Mesothelial cell of epicardium (in vitro differentiated cells): ENCODE results near the gene ADA. TPM values are rescaled to one million over a fixed set of nuclear protein-coding genes. Genes with fewer than 3 reads are reported as not detected.

ENCODE experiments used
- DNase-seq, 2 experiments: peaks; one replicate each; pipeline ENCODE4 v3.0.0; 2021; ENCODE audit warnings: low spot score in 2 of 2; ENCODE audit not compliant: unreplicated experiment in 2 of 2
- H3K27ac Mint-ChIP-seq: 2 replicates; pipeline ENCODE4 v1.8.0; 2021; ENCODE audit warnings: mixed read lengths
- H3K27me3 Mint-ChIP-seq: 2 replicates; pipeline ENCODE4 v1.8.0; 2021; ENCODE audit warnings: low read depth, mixed read lengths
- H3K36me3 Mint-ChIP-seq: 2 replicates; pipeline ENCODE4 v1.8.0; 2021; ENCODE audit warnings: mixed read lengths
- H3K4me1 Mint-ChIP-seq: 2 replicates; pipeline ENCODE4 v1.8.0; 2021; ENCODE audit warnings: mixed read lengths
- H3K4me3 Mint-ChIP-seq: 2 replicates; pipeline ENCODE4 v1.8.0; 2021; ENCODE audit warnings: mild to moderate bottlenecking, moderate library complexity, mixed read lengths
- H3K9me3 Mint-ChIP-seq: 2 replicates; pipeline ENCODE4 v1.8.0; 2021; ENCODE audit warnings: mixed read lengths
- total RNA-seq: library from RNA; stranded (reverse); gene quantifications from 3 replicates; pipeline ENCODE4 v1.2.1, GENCODE V29; 2021
- TF ChIP-seq, protein P1 (sequence below): fragments of 200-600 bp; sonication (generic); IDR thresholded peaks from one replicate; pipeline ENCODE4 v1.5.0; 2021; ENCODE audit warnings: antibody characterized with exemption; ENCODE audit not compliant: unreplicated experiment

Gene ADA
- total RNA-seq, 1 donor from 2014 or later: 21.7 TPM

DNA sequence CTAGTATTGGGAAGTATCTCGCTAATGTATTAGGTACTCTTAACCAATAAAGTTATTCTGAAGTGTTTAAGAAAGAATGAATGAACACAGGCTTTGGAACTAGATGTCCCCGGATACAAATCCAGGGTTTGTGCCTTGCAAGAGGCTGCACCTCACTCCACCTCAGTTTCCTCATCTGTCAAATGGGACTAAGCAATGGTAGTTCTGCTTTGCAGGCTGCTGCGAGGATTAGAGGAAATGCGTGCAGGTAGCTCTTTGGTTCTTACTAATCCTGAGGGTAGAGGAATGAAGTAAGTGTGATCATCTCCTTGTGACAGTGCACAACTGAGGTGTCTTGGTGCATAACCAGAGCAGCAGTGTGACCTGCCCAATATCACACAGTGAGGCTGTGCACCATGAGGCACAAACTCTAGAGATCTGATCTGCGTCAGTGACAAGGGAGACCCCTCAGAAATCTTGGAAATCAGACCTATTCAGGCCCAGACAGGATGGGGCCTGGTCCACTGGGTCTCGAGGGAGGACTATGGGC lies 26.7 kb downstream of the ADA start:
- Mint-ChIP-seq H3K9me3 (no peaks in the 10 kb centered on the region), H3K4me1 (no peaks in the 10 kb centered on the region), H3K36me3 (peaks cover 48% of the 10 kb centered on the region), H3K27me3 (no peaks in the 10 kb centered on the region), H3K27ac (no peak overlapping the region), H3K4me3 (no peak overlapping the region)
- DNase-seq: no peak
- TF ChIP-seq, protein P1, sequence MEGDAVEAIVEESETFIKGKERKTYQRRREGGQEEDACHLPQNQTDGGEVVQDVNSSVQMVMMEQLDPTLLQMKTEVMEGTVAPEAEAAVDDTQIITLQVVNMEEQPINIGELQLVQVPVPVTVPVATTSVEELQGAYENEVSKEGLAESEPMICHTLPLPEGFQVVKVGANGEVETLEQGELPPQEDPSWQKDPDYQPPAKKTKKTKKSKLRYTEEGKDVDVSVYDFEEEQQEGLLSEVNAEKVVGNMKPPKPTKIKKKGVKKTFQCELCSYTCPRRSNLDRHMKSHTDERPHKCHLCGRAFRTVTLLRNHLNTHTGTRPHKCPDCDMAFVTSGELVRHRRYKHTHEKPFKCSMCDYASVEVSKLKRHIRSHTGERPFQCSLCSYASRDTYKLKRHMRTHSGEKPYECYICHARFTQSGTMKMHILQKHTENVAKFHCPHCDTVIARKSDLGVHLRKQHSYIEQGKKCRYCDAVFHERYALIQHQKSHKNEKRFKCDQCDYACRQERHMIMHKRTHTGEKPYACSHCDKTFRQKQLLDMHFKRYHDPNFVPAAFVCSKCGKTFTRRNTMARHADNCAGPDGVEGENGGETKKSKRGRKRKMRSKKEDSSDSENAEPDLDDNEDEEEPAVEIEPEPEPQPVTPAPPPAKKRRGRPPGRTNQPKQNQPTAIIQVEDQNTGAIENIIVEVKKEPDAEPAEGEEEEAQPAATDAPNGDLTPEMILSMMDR: no peak

DNA sequence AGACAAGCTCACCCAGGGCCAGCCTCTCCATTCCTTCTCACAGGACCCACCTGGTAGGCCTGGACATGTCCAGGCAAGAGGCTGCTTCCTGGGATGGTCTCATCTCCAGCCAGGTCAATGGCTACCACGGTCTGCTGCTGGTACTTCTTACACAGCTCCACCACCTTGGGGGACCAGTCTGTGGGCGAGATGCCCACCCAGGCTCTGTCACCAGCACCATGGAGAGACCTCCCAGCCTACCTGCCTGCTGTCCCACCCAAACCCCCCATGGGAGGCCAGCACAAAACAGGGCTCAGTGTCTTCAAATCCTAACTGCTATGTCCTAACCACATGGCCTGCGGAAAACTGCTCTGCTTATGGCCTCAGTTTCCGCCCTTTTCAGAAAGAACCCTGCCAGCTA lies 27.3 kb downstream of the ADA start:
- Mint-ChIP-seq H3K4me1 (no peaks in the 10 kb centered on the region), H3K36me3 (peaks cover 54% of the 10 kb centered on the region), H3K4me3 (no peak overlapping the region), H3K27me3 (no peaks in the 10 kb centered on the region), H3K9me3 (no peaks in the 10 kb centered on the region), H3K27ac (no peak overlapping the region)
- TF ChIP-seq, protein P1: no peak
- no peak for DNase-seq

DNA sequence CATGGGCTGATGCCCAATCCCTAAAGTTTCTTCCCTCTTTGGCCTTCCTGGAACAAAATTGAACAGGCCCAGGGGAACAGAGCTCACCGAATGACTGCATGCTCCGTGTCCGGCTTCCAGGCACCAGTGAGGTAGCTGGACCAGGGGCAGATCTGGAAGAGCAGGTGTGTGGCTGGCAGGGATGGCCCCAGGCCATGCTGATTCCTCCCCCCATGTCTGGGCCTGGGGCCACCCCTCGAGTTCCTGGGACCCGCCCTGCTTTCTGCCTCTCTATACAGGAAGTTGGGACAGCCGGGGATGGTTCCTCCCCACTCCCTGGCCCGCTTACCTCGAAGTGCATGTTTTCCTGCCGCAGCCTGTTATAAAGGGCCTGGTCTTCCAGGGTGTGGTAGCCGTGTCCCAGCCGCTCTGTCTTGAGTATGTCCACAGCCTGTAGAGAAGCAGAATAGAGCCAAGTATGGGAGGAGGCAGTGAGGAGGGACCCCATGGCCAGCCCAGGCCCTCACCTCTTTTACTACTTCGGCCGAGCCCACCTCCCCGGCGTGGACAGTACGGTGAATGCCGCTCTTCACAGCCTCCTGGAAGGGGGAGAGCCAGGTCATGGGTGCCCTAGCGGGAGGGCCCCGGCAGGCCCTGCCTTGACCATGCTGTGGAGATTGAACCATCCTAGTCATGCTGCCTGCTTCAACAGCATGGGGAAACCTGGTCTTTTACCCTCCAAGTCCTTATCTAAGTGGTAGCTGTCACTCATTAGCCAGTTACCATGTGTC lies 28.8 kb downstream of the ADA start:
- Mint-ChIP-seq H3K27ac (no peak overlapping the region), H3K4me3 (no peak overlapping the region), H3K4me1 (no peaks in the 10 kb centered on the region), H3K27me3 (no peaks in the 10 kb centered on the region), H3K36me3 (peaks cover 62% of the 10 kb centered on the region), H3K9me3 (no peaks in the 10 kb centered on the region)
- TF ChIP-seq, protein P1: no peak
- DNase-seq: no peak

DNA sequence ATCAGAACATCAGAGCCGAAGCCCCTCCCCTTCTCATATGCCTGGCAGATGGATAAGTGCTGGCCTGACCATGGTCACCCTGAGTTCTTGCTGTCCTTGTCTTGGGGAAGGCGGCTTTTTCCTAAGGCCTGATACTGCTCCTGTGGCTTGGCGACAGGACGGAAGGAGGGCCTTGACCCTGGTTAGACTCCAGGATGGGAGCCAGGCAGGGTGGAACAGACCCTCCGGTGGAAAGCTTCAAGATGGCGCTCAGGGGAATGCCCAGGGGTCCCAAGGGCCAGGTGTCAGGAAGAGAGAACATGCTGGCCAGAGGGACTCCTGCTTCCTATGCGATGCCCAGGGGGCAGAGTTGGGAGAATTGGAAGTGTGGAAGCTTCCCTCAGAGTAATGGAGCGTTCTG lies 29.6 kb downstream of the ADA start:
- no peaks in the 10 kb centered on the region for H3K4me1 Mint-ChIP-seq
- no peak for DNase-seq
- H3K36me3 Mint-ChIP-seq: peaks cover 62% of the 10 kb centered on the region
- TF ChIP-seq, protein P1: no peak
- H3K9me3 Mint-ChIP-seq: no peaks in the 10 kb centered on the region
- no peaks in the 10 kb centered on the region for H3K27me3 Mint-ChIP-seq
- H3K27ac Mint-ChIP-seq: no peak overlapping the region
- H3K4me3 Mint-ChIP-seq: no peak overlapping the region

DNA sequence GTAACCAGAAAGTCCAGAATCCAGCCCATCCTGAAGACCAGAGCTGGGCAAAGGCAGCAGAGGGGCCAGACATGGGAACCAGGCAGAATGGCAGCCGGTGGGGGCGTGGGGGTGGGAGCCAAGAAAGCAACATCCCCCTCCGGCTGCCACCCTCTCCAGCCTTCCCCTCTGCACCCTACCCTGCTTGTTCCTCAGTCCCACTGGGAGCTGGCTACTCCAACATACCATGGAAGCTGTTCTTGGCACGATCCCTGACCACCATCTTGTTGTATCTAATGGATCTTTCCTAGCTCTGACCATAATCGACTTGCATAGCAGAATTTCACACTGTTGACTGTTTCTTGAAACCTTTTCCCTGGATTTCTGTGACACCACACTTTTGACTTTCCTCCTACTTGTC lies 30.2 kb downstream of the ADA start:
- H3K27me3 Mint-ChIP-seq: no peaks in the 10 kb centered on the region
- no peak overlapping the region for H3K27ac Mint-ChIP-seq
- no peaks in the 10 kb centered on the region for H3K4me1 Mint-ChIP-seq
- H3K9me3 Mint-ChIP-seq: no peaks in the 10 kb centered on the region
- no peak for DNase-seq
- TF ChIP-seq, protein P1: no peak
- H3K36me3 Mint-ChIP-seq: peaks cover 63% of the 10 kb centered on the region
- no peak overlapping the region for H3K4me3 Mint-ChIP-seq
